ENCODE data around the gene CSNK2B. TPM values are rescaled to one million over a fixed set of nuclear protein-coding genes. Genes with fewer than 3 reads are reported as not detected.
A peak's percentile ranks its signal among the peaks of the same experiment; 100 is the strongest.

The CSNK2B gene
- total and polyA plus RNA-seq, 2 donors from 2014 or later: 130 to 270 TPM

DNA sequence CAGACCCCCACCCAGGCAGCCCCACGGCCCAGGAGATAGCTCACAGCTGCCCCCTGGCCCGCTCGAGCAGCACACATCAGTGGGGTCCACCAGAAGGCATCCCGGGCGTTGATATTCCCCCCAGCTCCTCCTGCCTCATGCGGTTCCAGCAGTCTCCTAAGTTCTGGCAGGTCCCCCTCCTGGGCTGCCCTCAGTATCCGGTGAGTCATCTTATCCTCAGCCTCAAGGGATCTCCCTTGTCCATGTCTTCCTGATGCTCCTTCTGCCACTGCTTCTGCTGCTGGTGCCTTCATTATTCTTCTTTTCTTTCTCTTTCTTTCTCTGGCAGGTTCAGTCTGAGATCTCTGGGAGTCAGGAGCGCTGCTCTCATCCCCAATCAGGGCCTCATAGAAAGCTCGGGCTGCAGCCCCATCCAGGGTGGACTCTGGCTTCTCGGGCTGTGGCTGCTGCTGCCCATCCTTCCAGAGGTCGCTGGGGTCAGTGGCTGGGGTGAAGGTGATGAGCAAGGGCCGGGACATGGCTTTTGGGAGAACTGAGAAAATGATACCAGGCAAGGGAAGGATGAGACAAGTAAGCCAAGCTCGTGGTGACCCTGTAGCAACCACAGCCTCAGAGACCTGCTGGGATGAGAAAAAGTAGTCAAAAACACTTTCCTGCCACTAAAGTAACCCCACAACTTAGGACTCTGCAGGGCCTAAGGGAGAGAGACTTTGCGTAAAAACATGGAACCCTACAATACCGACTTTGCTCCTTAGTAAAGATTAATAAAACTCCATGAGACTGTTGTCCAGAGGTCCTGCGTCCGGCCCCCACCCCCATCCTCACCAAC, 1.7 kb upstream of the CSNK2B start:
- Histone ChIP-seq H3K36me3 (ENCODE audit: control insufficient read depth in 2 of 3, insufficient read depth in 3 of 3, low read length in 3 of 3) (peaks cover 12 to 20% (median 17%) of the 10 kb centered on the region in 3 donors), H3K4me1 (ENCODE audit: control insufficient read depth in 2 of 3, insufficient read depth in 2 of 3, low read depth in 1 of 3, low read length in 3 of 3) (peaks cover 2 to 36% (median 35%) of the 10 kb centered on the region in 3 donors), H3K27ac (ENCODE audit: low read depth in 2 of 2, low read length in 2 of 2) (peak overlapping the region; percentile 85 to 97), H3K9me3 (ENCODE audit: control insufficient read depth in 2 of 3, insufficient read depth in 1 of 3, low read length in 3 of 3) (no peaks in the 10 kb centered on the region), H3K9ac (ENCODE audit: low read length in 3 of 3) (peak overlapping the region; percentile 67 to 77 (median 68)), H3K27me3 (ENCODE audit: control insufficient read depth, insufficient read depth, low read length) (no peaks in the 10 kb centered on the region), H3K4me3 (ENCODE audit: low read length in 3 of 3) (peak overlapping the region; percentile 89 to 94 (median 94))
- intact Hi-C loops (cut with DNase I): no loop called here
- TF ChIP-seq, protein P1, sequence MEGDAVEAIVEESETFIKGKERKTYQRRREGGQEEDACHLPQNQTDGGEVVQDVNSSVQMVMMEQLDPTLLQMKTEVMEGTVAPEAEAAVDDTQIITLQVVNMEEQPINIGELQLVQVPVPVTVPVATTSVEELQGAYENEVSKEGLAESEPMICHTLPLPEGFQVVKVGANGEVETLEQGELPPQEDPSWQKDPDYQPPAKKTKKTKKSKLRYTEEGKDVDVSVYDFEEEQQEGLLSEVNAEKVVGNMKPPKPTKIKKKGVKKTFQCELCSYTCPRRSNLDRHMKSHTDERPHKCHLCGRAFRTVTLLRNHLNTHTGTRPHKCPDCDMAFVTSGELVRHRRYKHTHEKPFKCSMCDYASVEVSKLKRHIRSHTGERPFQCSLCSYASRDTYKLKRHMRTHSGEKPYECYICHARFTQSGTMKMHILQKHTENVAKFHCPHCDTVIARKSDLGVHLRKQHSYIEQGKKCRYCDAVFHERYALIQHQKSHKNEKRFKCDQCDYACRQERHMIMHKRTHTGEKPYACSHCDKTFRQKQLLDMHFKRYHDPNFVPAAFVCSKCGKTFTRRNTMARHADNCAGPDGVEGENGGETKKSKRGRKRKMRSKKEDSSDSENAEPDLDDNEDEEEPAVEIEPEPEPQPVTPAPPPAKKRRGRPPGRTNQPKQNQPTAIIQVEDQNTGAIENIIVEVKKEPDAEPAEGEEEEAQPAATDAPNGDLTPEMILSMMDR (IDR thresholded peaks at IDR 0.05; ENCODE audit: borderline replicate concordance, extremely low read depth, insufficient read depth): no peak
- DNase-seq: peak in 3 of 5 donors; percentile 36 to 78 (median 68)
- FAIRE-seq: no peak

DNA sequence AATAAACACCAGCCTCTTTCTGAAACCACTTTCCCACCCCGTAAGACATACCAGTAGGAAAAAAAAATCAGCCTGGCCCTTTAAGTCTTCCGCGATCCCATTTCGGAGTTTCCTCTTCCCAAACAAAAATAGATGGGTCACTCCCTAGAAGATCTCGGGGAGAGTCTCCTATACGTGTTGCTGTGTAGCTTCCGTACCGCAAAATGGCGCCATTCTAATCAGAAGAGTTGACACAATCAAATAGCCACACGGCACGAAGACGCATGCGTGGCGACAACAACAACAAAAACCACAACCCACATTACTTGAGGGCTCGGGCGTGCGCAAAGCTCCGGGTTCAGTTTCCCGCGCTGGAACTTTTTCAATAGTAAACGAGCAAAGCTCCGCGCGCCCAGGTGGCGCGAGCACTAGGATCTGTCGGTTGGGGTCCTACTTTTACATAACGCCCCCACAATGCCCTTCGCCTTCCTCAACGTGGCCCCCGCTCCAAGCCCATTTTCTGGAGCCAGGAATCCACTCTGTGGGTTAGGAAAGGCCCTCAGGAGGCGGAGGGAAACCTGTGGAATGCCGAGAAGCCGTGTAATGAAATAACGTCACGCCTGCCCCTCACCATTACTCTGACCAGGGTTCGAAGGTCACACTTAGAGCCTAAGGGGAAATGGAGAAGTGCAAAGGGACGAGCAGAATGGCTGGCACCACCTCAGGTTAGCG, 935 bp upstream of the CSNK2B start, which contains the start of gene GPANK1:
Gene GPANK1, minus strand, starts transcription at position 208 of the 711 bp plus-strand sequence. CDS start 519 bp downstream, outside the sequence.
- Histone ChIP-seq H3K36me3 (ENCODE audit: control insufficient read depth in 2 of 3, insufficient read depth in 3 of 3, low read length in 3 of 3) (peaks cover 17 to 26% (median 25%) of the 10 kb centered on the region in 3 donors), H3K9ac (ENCODE audit: low read length in 3 of 3) (peak within 1 kb of the TSS; percentile 67 to 97 (median 77)), H3K4me1 (ENCODE audit: control insufficient read depth in 2 of 3, insufficient read depth in 2 of 3, low read depth in 1 of 3, low read length in 3 of 3) (peaks cover 2 to 30% (median 29%) of the 10 kb centered on the region in 3 donors), H3K4me3 (ENCODE audit: low read length in 3 of 3) (peak within 1 kb of the TSS; percentile 89 to 94 (median 94)), H3K27me3 (ENCODE audit: control insufficient read depth, insufficient read depth, low read length) (no peaks in the 10 kb centered on the region), H3K27ac (ENCODE audit: low read depth in 2 of 2, low read length in 2 of 2) (peak within 1 kb of the TSS; percentile 85 to 97), H3K9me3 (ENCODE audit: control insufficient read depth in 2 of 3, insufficient read depth in 1 of 3, low read length in 3 of 3) (no peaks in the 10 kb centered on the region)
- TF ChIP-seq, protein P1 (IDR thresholded peaks at IDR 0.05; ENCODE audit: borderline replicate concordance, extremely low read depth, insufficient read depth): no peak
- no peak for FAIRE-seq
- intact Hi-C loops (cut with DNase I): no loop called here
- DNase-seq: peak; percentile 90 to 98 (median 95)

DNA sequence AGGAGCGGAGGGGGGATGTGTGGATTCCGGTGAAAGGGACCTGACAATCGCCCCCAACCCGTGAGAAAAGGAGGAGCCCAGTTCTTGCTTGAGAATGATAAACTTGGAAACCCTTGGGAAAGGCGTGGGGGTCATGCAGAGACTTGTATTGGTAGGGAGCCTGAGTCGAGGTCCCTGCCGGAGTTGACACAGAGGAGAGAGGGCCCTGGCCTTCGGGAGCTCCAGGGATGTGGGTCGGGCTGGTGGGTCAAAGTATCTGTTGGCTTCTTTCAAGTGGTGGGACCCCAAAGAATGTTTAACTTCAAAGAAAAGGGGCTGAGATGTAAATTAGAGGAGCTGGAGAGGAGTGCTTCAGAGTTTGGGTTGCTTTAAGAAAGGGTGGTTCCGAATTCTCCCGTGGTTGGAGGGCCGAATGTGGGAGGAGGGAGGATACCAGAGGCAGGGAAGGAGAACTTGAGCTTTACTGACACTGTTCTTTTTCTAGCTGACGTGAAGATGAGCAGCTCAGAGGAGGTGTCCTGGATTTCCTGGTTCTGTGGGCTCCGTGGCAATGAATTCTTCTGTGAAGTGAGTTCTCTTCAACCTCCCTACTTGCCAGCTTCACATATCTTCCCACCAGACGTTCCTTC, 571 bp downstream of the CSNK2B start:
- intact Hi-C loops (cut with DNase I): no loop called here
- Histone ChIP-seq H3K9ac (ENCODE audit: low read length in 3 of 3) (peak overlapping the region; percentile 30 to 92 (median 73)), H3K4me3 (ENCODE audit: low read length in 3 of 3) (peak overlapping the region; percentile 75 to 94 (median 89)), H3K9me3 (ENCODE audit: control insufficient read depth in 2 of 3, insufficient read depth in 1 of 3, low read length in 3 of 3) (no peaks in the 10 kb centered on the region), H3K4me1 (ENCODE audit: control insufficient read depth in 2 of 3, insufficient read depth in 2 of 3, low read depth in 1 of 3, low read length in 3 of 3) (peaks cover 2 to 30% (median 24%) of the 10 kb centered on the region in 3 donors), H3K27me3 (ENCODE audit: control insufficient read depth, insufficient read depth, low read length) (no peaks in the 10 kb centered on the region), H3K27ac (ENCODE audit: low read depth in 2 of 2, low read length in 2 of 2) (peak overlapping the region; percentile 85 to 88), H3K36me3 (ENCODE audit: control insufficient read depth in 2 of 3, insufficient read depth in 3 of 3, low read length in 3 of 3) (peaks cover 17 to 40% (median 39%) of the 10 kb centered on the region in 3 donors)
- DNase-seq: no peak
- TF ChIP-seq, protein P1 (IDR thresholded peaks at IDR 0.05; ENCODE audit: borderline replicate concordance, extremely low read depth, insufficient read depth): no peak
- FAIRE-seq: no peak
